ENCODE results near the gene RIPOR3. TPM values are rescaled to one million over a fixed set of nuclear protein-coding genes. Genes with fewer than 3 reads are reported as not detected.

Gene RIPOR3
- polyA plus RNA-seq, 1 of the 3 experiments (the other 2 are of a cell fraction) = 1.2 TPM

GRCh38 chr20:50591233-50591852, 100.0 kb downstream of the RIPOR3 start:
- no peak for DNase-seq
- TF ChIP-seq FOXM1 (IDR thresholded peaks at IDR 0.05; ENCODE audit: low read depth) (no peak), RAD21 (IDR thresholded peaks at IDR 0.05; ENCODE audit: low read length) (no peak), TCF12 (IDR thresholded peaks at IDR 0.05) (no peak), TAF1 (IDR thresholded peaks at IDR 0.05; ENCODE audit: borderline replicate concordance, low read depth, low read length) (no peak), FOSL2 (IDR thresholded peaks at IDR 0.05; ENCODE audit: borderline replicate concordance, low read depth) (no peak), IRF3 (IDR thresholded peaks at IDR 0.05; ENCODE audit: low read depth, low read length) (no peak), NFIC (IDR thresholded peaks at IDR 0.05; ENCODE audit: borderline replicate concordance) (no peak), FOXJ3 (CRISPR knock-in tag; IDR thresholded peaks at IDR 0.05) (no peak), ELF1 (IDR thresholded peaks at IDR 0.05) (no peak), SMC3 (IDR thresholded peaks at IDR 0.05; ENCODE audit: low read depth, low read length) (no peak), MAX (IDR thresholded peaks at IDR 0.05; ENCODE audit: low read depth) (no peak)
- TF ChIP-seq, protein P1, sequence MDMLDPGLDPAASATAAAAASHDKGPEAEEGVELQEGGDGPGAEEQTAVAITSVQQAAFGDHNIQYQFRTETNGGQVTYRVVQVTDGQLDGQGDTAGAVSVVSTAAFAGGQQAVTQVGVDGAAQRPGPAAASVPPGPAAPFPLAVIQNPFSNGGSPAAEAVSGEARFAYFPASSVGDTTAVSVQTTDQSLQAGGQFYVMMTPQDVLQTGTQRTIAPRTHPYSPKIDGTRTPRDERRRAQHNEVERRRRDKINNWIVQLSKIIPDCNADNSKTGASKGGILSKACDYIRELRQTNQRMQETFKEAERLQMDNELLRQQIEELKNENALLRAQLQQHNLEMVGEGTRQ (IDR thresholded peaks at IDR 0.05; ENCODE audit: borderline replicate concordance, low read depth, low read length) = no peak
- TF ChIP-seq, protein P2, sequence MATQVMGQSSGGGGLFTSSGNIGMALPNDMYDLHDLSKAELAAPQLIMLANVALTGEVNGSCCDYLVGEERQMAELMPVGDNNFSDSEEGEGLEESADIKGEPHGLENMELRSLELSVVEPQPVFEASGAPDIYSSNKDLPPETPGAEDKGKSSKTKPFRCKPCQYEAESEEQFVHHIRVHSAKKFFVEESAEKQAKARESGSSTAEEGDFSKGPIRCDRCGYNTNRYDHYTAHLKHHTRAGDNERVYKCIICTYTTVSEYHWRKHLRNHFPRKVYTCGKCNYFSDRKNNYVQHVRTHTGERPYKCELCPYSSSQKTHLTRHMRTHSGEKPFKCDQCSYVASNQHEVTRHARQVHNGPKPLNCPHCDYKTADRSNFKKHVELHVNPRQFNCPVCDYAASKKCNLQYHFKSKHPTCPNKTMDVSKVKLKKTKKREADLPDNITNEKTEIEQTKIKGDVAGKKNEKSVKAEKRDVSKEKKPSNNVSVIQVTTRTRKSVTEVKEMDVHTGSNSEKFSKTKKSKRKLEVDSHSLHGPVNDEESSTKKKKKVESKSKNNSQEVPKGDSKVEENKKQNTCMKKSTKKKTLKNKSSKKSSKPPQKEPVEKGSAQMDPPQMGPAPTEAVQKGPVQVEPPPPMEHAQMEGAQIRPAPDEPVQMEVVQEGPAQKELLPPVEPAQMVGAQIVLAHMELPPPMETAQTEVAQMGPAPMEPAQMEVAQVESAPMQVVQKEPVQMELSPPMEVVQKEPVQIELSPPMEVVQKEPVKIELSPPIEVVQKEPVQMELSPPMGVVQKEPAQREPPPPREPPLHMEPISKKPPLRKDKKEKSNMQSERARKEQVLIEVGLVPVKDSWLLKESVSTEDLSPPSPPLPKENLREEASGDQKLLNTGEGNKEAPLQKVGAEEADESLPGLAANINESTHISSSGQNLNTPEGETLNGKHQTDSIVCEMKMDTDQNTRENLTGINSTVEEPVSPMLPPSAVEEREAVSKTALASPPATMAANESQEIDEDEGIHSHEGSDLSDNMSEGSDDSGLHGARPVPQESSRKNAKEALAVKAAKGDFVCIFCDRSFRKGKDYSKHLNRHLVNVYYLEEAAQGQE (IDR thresholded peaks at IDR 0.05; ENCODE audit: low read depth, low read length) = no peak
- no peak overlapping the region for H3K9ac ChIP-seq
- H3K36me3 ChIP-seq (replicated peaks in 1 of 2; ENCODE audit: control insufficient read depth in 1 of 2, insufficient read depth in 2 of 2, low read length in 1 of 2) = peaks cover 0 to 15% of the 10 kb centered on the region in 2 experiments
- H3K27ac ChIP-seq (ENCODE audit: low read depth in 2 of 2, low read length in 1 of 2) = no peak overlapping the region
- H3K79me2 ChIP-seq (ENCODE audit: insufficient read depth) = no peaks in the 10 kb centered on the region
- H3K9me2 ChIP-seq = no peaks in the 10 kb centered on the region
- ChIA-PET POLR2A (no interaction called here), CTCF (no interaction called here)
- no peak overlapping the region for H2AFZ ChIP-seq (ENCODE audit: low read depth)
- H3K4me1 ChIP-seq (ENCODE audit: control insufficient read depth in 1 of 2, insufficient read depth in 2 of 2, low read depth in 1 of 2, low read length in 1 of 2) = peaks cover 0 to 4% of the 10 kb centered on the region in 2 experiments; a peak in 1 of 4 replicates
- no peaks in the 10 kb centered on the region for H3K27me3 ChIP-seq (ENCODE audit: insufficient read depth)
- H4K20me1 ChIP-seq (ENCODE audit: insufficient read depth) = no peaks in the 10 kb centered on the region
- no peak overlapping the region for H3K4me2 ChIP-seq
- H3F3A ChIP-seq (replicated peaks; ENCODE audit: insufficient read depth) = no peaks in the 10 kb centered on the region
- no peak overlapping the region for H3K4me3 ChIP-seq (ENCODE audit: low read depth in 2 of 2, low read length in 1 of 2)
- no peaks in the 10 kb centered on the region for H3K9me3 ChIP-seq
- WGBS (ENCODE audit: low lambda C conversion rate) = 97% methylated on average over 5 of the region's 5 CpGs

Data from SK-N-SH (cell line).